A549 (cell line): ENCODE results near the gene PTGDS. TPM values are rescaled to one million over a fixed set of nuclear protein-coding genes. Genes with fewer than 3 reads are reported as not detected.

Source experiments
- ATAC-seq, 2 experiments: fragments of 200-7000 bp in 1 of 2; fragments of >200 bp in 1 of 2; cut with Nextera tagmentation in 1 of 2; cut with Tn5 transposase in 1 of 2; 3 replicates each; pipeline versions ENCODE4 v1.8.0 to v1.9.1; 2018 to 2020; ENCODE audit warnings: mild to moderate bottlenecking in 1 of 2, moderate library complexity in 1 of 2
- CTCF ChIA-PET: fragments of 300-600 bp; sonication (Branson Sonifier 250); formaldehyde crosslinking; extraction: SDS; loops from one replicate; lab custom pipeline; 2021; ENCODE audit warnings: antibody characterized with exemption, inconsistent platforms; lab: Yijun Ruan, JAX
- POLR2A ChIA-PET: fragments of 350-600 bp; formaldehyde crosslinking; extraction: SDS; loops from one replicate; lab custom pipeline; 2021; ENCODE audit warnings: antibody characterized with exemption, inconsistent platforms; lab: Yijun Ruan, JAX
- DNase-seq, 2 experiments: peaks; one replicate each; pipeline versions ENCODE4 v3.0.0 to v3.0.0-alpha.2; 2011 to 2016; ENCODE audit warnings: low read depth in 1 of 2, low spot score in 1 of 2
- FAIRE-seq: peaks from 2 replicates; lab custom pipeline; 2011; peaks lifted over from hg19 to GRCh38; lab: Jason Lieb, UNC
- H3K27ac ChIP-seq, 2 experiments: fragments of >200 bp; sonication (Bioruptor Twin); formaldehyde crosslinking; 3 replicates each; pipeline ENCODE4 v1.5.1; 2016 to 2017
- H3K4me1 ChIP-seq: fragments of >200 bp; sonication (Bioruptor Twin); formaldehyde crosslinking; 3 replicates; pipeline ENCODE4 v1.6.1; 2016
- H3K4me2 ChIP-seq: fragments of >200 bp; sonication (Bioruptor Twin); formaldehyde crosslinking; 3 replicates; pipeline ENCODE4 v1.6.1; 2016
- H3K4me3 ChIP-seq: fragments of >200 bp; sonication (Bioruptor Twin); formaldehyde crosslinking; 3 replicates; pipeline ENCODE4 v1.5.1; 2016
- H3K9me3 ChIP-seq: fragments of >200 bp; sonication (Bioruptor Twin); formaldehyde crosslinking; 3 replicates; pipeline ENCODE4 v1.6.1; 2016
- BHLHE40 ChIP-seq: IDR thresholded peaks from 2 replicates; pipeline ENCODE4 v1.6.1; 2012; ENCODE audit warnings: low read depth, low read length, inconsistent platforms
- CBX2 ChIP-seq: fragments of 200-600 bp; sonication (generic); IDR thresholded peaks from 2 replicates; pipeline ENCODE4 v1.6.1; 2016; ENCODE audit warnings: low read depth, mild to moderate bottlenecking, borderline replicate concordance
- CBX8 ChIP-seq: fragments of 200-600 bp; sonication (generic); IDR thresholded peaks from 2 replicates; pipeline ENCODE4 v1.6.1; 2016
- EHMT2 ChIP-seq: fragments of 200-600 bp; sonication (generic); IDR thresholded peaks from 2 replicates; pipeline ENCODE4 v1.6.1; 2016; ENCODE audit warnings: antibody characterized with exemption, low read depth, mild to moderate bottlenecking, moderate library complexity
- EP300 ChIP-seq, 2 experiments: fragments of >200 bp; sonication (Bioruptor Twin); formaldehyde crosslinking; IDR thresholded peaks; 2 replicates in 1 of 2; 3 replicates in 1 of 2; pipeline ENCODE4 v1.6.1; 2016 to 2017
- FOXS1 ChIP-seq: fragments of 250-450 bp; sonication (Bioruptor Pico); IDR thresholded peaks from 2 replicates; pipeline ENCODE4 v1.5.0; 2020; ENCODE audit warnings: mild to moderate bottlenecking, moderate library complexity
- MAZ ChIP-seq: fragments of 150-350 bp; IDR thresholded peaks from 2 replicates; pipeline ENCODE4 v1.6.1; 2014; ENCODE audit warnings: antibody characterized with exemption, low read depth, low read length, borderline replicate concordance
- NFE2L2 ChIP-seq: fragments of 150-350 bp; conservative IDR thresholded peaks from 2 replicates; pipeline ENCODE4 v1.6.1; 2014; ENCODE audit warnings: low read length
- NR3C1 ChIP-seq: fragments of >200 bp; sonication (Bioruptor Twin); formaldehyde crosslinking; IDR thresholded peaks from 3 replicates; pipeline ENCODE4 v1.6.1; 2017
- POLR2A ChIP-seq: IDR thresholded peaks from 2 replicates; pipeline ENCODE4 v1.6.1; 2012; ENCODE audit warnings: mild to moderate bottlenecking, low read length
- RARB ChIP-seq: fragments of 250-450 bp; sonication (Bioruptor Pico); IDR thresholded peaks from 2 replicates; pipeline ENCODE4 v1.8.0; 2021; ENCODE audit warnings: mild to moderate bottlenecking, moderate library complexity
- RCOR1 ChIP-seq: fragments of 150-350 bp; IDR thresholded peaks from 2 replicates; pipeline ENCODE4 v1.6.1; 2014; ENCODE audit warnings: antibody characterized with exemption, low read length, low read depth
- SMC3 ChIP-seq: fragments of >200 bp; sonication (Bioruptor Twin); formaldehyde crosslinking; IDR thresholded peaks from 3 replicates; pipeline ENCODE4 v1.6.1; 2018; ENCODE audit warnings: inconsistent platforms
- SREBF2 ChIP-seq: fragments of 450-650 bp; IDR thresholded peaks from 2 replicates; pipeline ENCODE4 v1.6.1; 2014; ENCODE audit warnings: mild to moderate bottlenecking, moderate library complexity
- TP53 ChIP-seq: fragments of 250-450 bp; sonication (Bioruptor Pico); IDR thresholded peaks from 2 replicates; pipeline ENCODE4 v1.5.0; 2021; ENCODE audit warnings: mild to moderate bottlenecking, moderate library complexity
- WGBS: methylation state at CpG from one replicate; pipeline ENCODE4 v1.1.6; 2017; ENCODE audit errors: missing lambda C conversion rate; 5-methylcytosine and 5-hydroxymethylcytosine counted together
- polyA plus RNA-seq, 4 experiments: library from polyadenylated mRNA; depleted of rRNA in 3 of 4; stranded (reverse); fragments of >200 nt; fragmentation: RNase III in 1 of 4; extraction: RNeasy Plus Mini Kit Qiagen cat#74134 plus additional on column Dnase treatment in 1 of 4; gene quantifications; 2 replicates in 3 of 4; 3 replicates in 1 of 4; pipeline ENCODE4 v1.2.3, GENCODE V29; 2011 to 2017
- TF ChIP-seq, protein P1 (sequence below): fragments of >200 bp; sonication (Bioruptor Twin); formaldehyde crosslinking; IDR thresholded peaks from 3 replicates; pipeline ENCODE4 v1.6.1; 2016
- TF ChIP-seq, protein P2 (sequence below): IDR thresholded peaks from 2 replicates; pipeline ENCODE4 v1.6.1; 2012
- TF ChIP-seq, protein P3 (sequence below): fragments of 250-450 bp; sonication (Bioruptor Pico); IDR thresholded peaks from 2 replicates; pipeline ENCODE4 v1.5.0; 2020; ENCODE audit warnings: low read depth, mild to moderate bottlenecking, moderate library complexity
- TF ChIP-seq, protein P4 (sequence below): fragments of >200 bp; sonication (Bioruptor Twin); formaldehyde crosslinking; IDR thresholded peaks from 2 replicates; pipeline ENCODE4 v1.6.1; 2016
- TF ChIP-seq, protein P5 (sequence below): fragments of 450-650 bp; IDR thresholded peaks from 2 replicates; pipeline ENCODE4 v1.6.1; 2014; ENCODE audit warnings: antibody characterized with exemption

PTGDS gene
- polyA plus RNA-seq, 2 of the 4 experiments (the other 2 are of a cell fraction): 0.26 to 0.31 TPM

DNA sequence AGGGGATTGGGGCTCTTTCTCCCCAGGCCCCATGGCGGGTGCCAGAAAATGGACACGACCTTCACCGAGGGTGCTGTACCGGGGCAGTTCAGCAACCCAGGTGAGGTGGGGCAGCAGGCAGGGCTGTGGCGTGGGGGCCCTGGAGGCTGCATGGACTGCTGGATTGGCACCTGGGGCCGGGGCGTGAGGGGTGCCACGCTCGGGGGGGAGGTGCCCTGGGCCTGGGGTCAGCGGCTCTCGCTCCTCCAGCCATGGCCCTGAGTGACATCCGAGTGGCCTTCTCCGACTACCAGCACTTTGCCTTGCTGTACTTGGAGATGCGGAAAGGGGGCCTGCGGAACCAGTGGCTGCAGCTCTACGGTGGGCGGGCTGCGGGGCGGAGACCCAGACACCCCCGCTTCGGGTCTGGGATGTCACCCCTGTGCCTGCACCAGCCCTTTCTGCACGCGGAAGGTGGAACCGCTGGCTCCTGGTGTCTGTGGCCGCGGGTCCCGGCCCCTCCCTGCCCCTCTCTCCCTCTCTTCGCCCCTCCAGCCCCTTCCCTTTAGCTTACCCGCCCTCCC lies 7.2 kb downstream of the PTGDS start:
- Histone ChIP-seq H3K4me1 (no peaks in the 10 kb centered on the region), H3K9me3 (no peaks in the 10 kb centered on the region), H3K4me2 (no peak overlapping the region), H3K27ac (no peak overlapping the region), H3K4me3 (no peak overlapping the region)
- ATAC-seq (no peak), DNase-seq (no peak), FAIRE-seq (no peak)
- no peak for TF ChIP-seq FOXS1 (CRISPR knock-in tag)
- no peak for TF ChIP-seq TP53 (CRISPR knock-in tag)
- TF ChIP-seq, protein P1, sequence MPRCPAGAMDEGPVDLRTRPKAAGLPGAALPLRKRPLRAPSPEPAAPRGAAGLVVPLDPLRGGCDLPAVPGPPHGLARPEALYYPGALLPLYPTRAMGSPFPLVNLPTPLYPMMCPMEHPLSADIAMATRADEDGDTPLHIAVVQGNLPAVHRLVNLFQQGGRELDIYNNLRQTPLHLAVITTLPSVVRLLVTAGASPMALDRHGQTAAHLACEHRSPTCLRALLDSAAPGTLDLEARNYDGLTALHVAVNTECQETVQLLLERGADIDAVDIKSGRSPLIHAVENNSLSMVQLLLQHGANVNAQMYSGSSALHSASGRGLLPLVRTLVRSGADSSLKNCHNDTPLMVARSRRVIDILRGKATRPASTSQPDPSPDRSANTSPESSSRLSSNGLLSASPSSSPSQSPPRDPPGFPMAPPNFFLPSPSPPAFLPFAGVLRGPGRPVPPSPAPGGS: no peak
- TF ChIP-seq, protein P2, sequence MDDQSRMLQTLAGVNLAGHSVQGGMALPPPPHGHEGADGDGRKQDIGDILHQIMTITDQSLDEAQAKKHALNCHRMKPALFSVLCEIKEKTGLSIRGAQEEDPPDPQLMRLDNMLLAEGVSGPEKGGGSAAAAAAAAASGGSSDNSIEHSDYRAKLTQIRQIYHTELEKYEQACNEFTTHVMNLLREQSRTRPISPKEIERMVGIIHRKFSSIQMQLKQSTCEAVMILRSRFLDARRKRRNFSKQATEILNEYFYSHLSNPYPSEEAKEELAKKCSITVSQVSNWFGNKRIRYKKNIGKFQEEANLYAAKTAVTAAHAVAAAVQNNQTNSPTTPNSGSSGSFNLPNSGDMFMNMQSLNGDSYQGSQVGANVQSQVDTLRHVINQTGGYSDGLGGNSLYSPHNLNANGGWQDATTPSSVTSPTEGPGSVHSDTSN: no peak
- no peak for TF ChIP-seq MAZ
- TF ChIP-seq, protein P3, sequence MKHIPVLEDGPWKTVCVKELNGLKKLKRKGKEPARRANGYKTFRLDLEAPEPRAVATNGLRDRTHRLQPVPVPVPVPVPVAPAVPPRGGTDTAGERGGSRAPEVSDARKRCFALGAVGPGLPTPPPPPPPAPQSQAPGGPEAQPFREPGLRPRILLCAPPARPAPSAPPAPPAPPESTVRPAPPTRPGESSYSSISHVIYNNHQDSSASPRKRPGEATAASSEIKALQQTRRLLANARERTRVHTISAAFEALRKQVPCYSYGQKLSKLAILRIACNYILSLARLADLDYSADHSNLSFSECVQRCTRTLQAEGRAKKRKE (CRISPR knock-in tag): no peak
- TF ChIP-seq, protein P4, sequence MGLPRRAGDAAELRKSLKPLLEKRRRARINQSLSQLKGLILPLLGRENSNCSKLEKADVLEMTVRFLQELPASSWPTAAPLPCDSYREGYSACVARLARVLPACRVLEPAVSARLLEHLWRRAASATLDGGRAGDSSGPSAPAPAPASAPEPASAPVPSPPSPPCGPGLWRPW: no peak
- TF ChIP-seq RCOR1: no peak
- no peak for TF ChIP-seq RARB (CRISPR knock-in tag)
- TF ChIP-seq NFE2L2: no peak
- TF ChIP-seq, protein P5, sequence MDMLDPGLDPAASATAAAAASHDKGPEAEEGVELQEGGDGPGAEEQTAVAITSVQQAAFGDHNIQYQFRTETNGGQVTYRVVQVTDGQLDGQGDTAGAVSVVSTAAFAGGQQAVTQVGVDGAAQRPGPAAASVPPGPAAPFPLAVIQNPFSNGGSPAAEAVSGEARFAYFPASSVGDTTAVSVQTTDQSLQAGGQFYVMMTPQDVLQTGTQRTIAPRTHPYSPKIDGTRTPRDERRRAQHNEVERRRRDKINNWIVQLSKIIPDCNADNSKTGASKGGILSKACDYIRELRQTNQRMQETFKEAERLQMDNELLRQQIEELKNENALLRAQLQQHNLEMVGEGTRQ: no peak
- ChIA-PET CTCF (interaction anchor here (0.9 kb wide), 1 partner anchor 51 kb away, joined by 3 read pairs; no protein-coding TSS in a partner anchor), POLR2A (no interaction called here)
- WGBS: 86% methylated on average over 16 of the region's 29 CpGs

DNA sequence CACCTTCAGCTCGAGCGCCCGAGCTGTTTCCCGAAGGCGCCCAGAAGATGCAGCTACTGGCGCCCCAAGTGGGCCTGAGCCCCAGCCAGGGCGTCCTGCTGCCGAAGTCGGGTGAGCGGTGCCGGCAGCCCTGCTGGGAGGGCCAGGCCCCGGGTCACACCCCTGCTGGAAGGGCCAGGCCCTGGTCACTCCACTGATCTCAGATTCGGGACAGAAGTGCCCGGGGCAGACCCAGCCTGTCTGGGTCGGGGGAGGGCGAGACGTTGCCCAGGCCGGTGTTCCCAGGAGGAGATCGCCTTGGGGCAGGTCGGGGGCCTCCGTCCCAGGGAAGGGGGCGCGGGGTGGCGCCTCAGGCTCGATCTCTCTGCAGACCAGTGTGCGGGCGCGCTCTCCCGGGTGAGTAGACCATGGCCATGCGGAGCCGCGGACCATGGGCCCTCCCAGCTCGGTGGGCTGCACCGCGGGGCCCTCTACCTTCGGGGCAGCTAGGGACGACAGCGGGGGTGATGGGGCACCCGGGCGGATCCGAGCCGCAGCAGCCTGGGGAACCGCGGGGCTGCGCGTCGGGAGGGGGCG lies 7.8 kb downstream of the PTGDS start:
- 84% methylated on average over 26 of the region's 48 CpGs for WGBS
- POLR2A ChIA-PET: no interaction called here
- H3K4me2 ChIP-seq: no peak overlapping the region
- CTCF ChIA-PET: interaction anchor here (0.9 kb wide), 1 partner anchor 50 kb away, joined by 3 read pairs; no protein-coding TSS in a partner anchor
- H3K27ac ChIP-seq: no peak overlapping the region
- no peak overlapping the region for H3K4me3 ChIP-seq
- H3K9me3 ChIP-seq: no peaks in the 10 kb centered on the region
- no peak for ATAC-seq
- peaks cover 3% of the 10 kb centered on the region; the same call in 1 of the 3 replicates for H3K4me1 ChIP-seq
- TF ChIP-seq POLR2A: no peak
- no peak for TF ChIP-seq BHLHE40
- TF ChIP-seq, protein P4: no peak
- TF ChIP-seq SMC3: no peak
- no peak for TF ChIP-seq NR3C1
- no peak for TF ChIP-seq CBX8
- TF ChIP-seq CBX2: no peak
- no peak for TF ChIP-seq EHMT2
- TF ChIP-seq SREBF2: no peak
- TF ChIP-seq EP300 (IDR thresholded peaks at IDR 0.05): no peak
- TF ChIP-seq, all 56 proteins: peak for 0
- FAIRE-seq (no peak), DNase-seq (no peak)
